D341Med (cell line): ENCODE measurements around the gene SCUBE1.

Experiments
- DNase-seq: peaks from one replicate; pipeline ENCODE4 v3.0.0; 2012; ENCODE audit warnings: low spot score

SCUBE1 gene

GRCh38 chr22:43173976-43174720, 169.0 kb downstream of the SCUBE1 start:
- no peak for DNase-seq

GRCh38 chr22:43173566-43173965, 169.6 kb downstream of the SCUBE1 start:
- no peak for DNase-seq

- DNase-seq, result no peak
Measured at GRCh38 chr22:43172191-43172590, 171.0 kb downstream of the SCUBE1 start.

GRCh38 chr22:43171607-43172006, 171.6 kb downstream of the SCUBE1 start:
- no peak for DNase-seq

- no peak for DNase-seq
Measured at GRCh38 chr22:43171019-43171491, 172.1 kb downstream of the SCUBE1 start.

GRCh38 chr22:43170131-43170480, 173.1 kb downstream of the SCUBE1 start:
- DNase-seq, result no peak

- DNase-seq, result no peak
Measured at GRCh38 chr22:43169310-43170130, 173.7 kb downstream of the SCUBE1 start.

- no peak for DNase-seq
Measured at GRCh38 chr22:43168471-43169309, 174.5 kb downstream of the SCUBE1 start.

GRCh38 chr22:43167001-43167589, 176.1 kb downstream of the SCUBE1 start:
- no peak for DNase-seq

- no peak for DNase-seq
Measured at GRCh38 chr22:43166132-43166930, 176.8 kb downstream of the SCUBE1 start.

- DNase-seq, result no peak
Measured at GRCh38 chr22:43164636-43165035, 178.5 kb downstream of the SCUBE1 start.

- DNase-seq, result no peak
Measured at GRCh38 chr22:43163241-43163795, 179.9 kb downstream of the SCUBE1 start.

GRCh38 chr22:43162412-43163150, 180.6 kb downstream of the SCUBE1 start:
- DNase-seq, result no peak

GRCh38 chr22:43160497-43161126, 182.6 kb downstream of the SCUBE1 start:
- no peak for DNase-seq

GRCh38 chr22:43159484-43160178, 183.5 kb downstream of the SCUBE1 start:
- peak; percentile 68 for DNase-seq

GRCh38 chr22:43158778-43159483, 184.2 kb downstream of the SCUBE1 start:
- DNase-seq, result no peak

- DNase-seq, result no peak
Measured at GRCh38 chr22:43157874-43158546, 185.2 kb downstream of the SCUBE1 start.

GRCh38 chr22:43156413-43156812, 186.8 kb downstream of the SCUBE1 start:
- no peak for DNase-seq
